IMR-90 (cell line): ENCODE data around the gene CNGB1. TPM values are rescaled to one million over a fixed set of nuclear protein-coding genes. Genes with fewer than 3 reads are reported as not detected.
"Not testable (repeated sequence)": the region's sequence is repeated elsewhere in the genome, so short reads cannot be mapped to it uniquely, and the experiment has no call there.

ENCODE experiments used
- ATAC-seq: fragments of 200-7000 bp; cut with Tn5 transposase; 2 replicates; pipeline ENCODE4 v1.9.1; 2020; ENCODE audit warnings: low read depth, mild to moderate bottlenecking, moderate library complexity
- BruUV-seq: library from RNA; stranded (reverse); fragments of 400-500 nt; replicated peaks from 2 replicates; lab custom pipeline; 2021; lab: Mats Ljungman, UMichigan
- CTCF ChIA-PET: fragments of 300-600 bp; formaldehyde crosslinking; extraction: SDS; loops from one replicate; lab custom pipeline; 2021; ENCODE audit warnings: antibody characterized with exemption; lab: Yijun Ruan, JAX
- POLR2A ChIA-PET: fragments of 300-600 bp; sonication (Branson Sonifier 250); formaldehyde crosslinking; loops from one replicate; lab custom pipeline; 2022; ENCODE audit warnings: antibody characterized with exemption; ENCODE audit not compliant: unreplicated experiment; lab: Charles Lee
- DNase-seq: peaks from one replicate; pipeline ENCODE4 v3.0.0; 2013
- H2AFZ ChIP-seq: replicated peaks from 2 replicates; pipeline ENCODE3; 2013; ENCODE audit warnings: low read length, mild to moderate bottlenecking; ENCODE audit not compliant: poor library complexity
- H2AK5ac ChIP-seq: 2 replicates; pipeline ENCODE4 v1.6.1; 2013; ENCODE audit warnings: low read depth, low read length, inconsistent platforms
- H2AK9ac ChIP-seq: replicated peaks from 2 replicates; pipeline ENCODE3; 2013; ENCODE audit warnings: mild to moderate bottlenecking, low read depth, low read length, moderate library complexity; ENCODE audit not compliant: poor library complexity
- H2BK120ac ChIP-seq: 2 replicates; pipeline ENCODE4 v1.6.1; 2013; ENCODE audit warnings: low read depth, low read length, inconsistent platforms
- H2BK15ac ChIP-seq: 3 replicates; pipeline ENCODE4 v1.6.1; 2013; ENCODE audit warnings: low read depth, low read length, inconsistent platforms
- H2BK20ac ChIP-seq: 2 replicates; pipeline ENCODE4 v1.6.1; 2013; ENCODE audit warnings: low read depth, mild to moderate bottlenecking, inconsistent platforms, low read length, moderate library complexity
- H2BK5ac ChIP-seq: 2 replicates; pipeline ENCODE4 v1.6.1; 2013; ENCODE audit warnings: mild to moderate bottlenecking, low read depth, low read length, inconsistent platforms; ENCODE audit not compliant: poor library complexity, severe bottlenecking
- H3K14ac ChIP-seq: replicated peaks from 2 replicates; pipeline ENCODE4 v1.6.1; 2013; ENCODE audit warnings: low read depth, low read length, inconsistent platforms
- H3K18ac ChIP-seq: 2 replicates; pipeline ENCODE4 v1.6.1; 2013; ENCODE audit warnings: low read depth, low read length, control low read depth
- H3K23ac ChIP-seq: 2 replicates; pipeline ENCODE4 v1.6.1; 2013; ENCODE audit warnings: low read depth, low read length, inconsistent platforms
- H3K27ac ChIP-seq: 2 replicates; pipeline ENCODE4 v1.5.1; 2013; ENCODE audit warnings: mild to moderate bottlenecking, control low read depth, low read length; ENCODE audit not compliant: insufficient read depth
- H3K27me3 ChIP-seq: 2 replicates; pipeline ENCODE4 v1.6.1; 2013; ENCODE audit warnings: low read length; ENCODE audit not compliant: control insufficient read depth, insufficient read depth
- H3K36me3 ChIP-seq: 2 replicates; pipeline ENCODE4 v1.6.1; 2013; ENCODE audit warnings: low read length, mixed read lengths; ENCODE audit not compliant: control insufficient read depth, insufficient read depth
- H3K4ac ChIP-seq: 2 replicates; pipeline ENCODE4 v1.6.1; 2013; ENCODE audit warnings: low read depth, low read length, inconsistent platforms
- H3K4me1 ChIP-seq: 2 replicates; pipeline ENCODE4 v1.6.1; 2013; ENCODE audit warnings: low read length, mixed read lengths; ENCODE audit not compliant: control insufficient read depth, insufficient read depth
- H3K4me2 ChIP-seq: 2 replicates; pipeline ENCODE4 v1.6.1; 2013; ENCODE audit warnings: low read depth, mild to moderate bottlenecking, control low read depth, low read length, moderate library complexity
- H3K4me3 ChIP-seq: 2 replicates; pipeline ENCODE4 v1.5.1; 2013; ENCODE audit warnings: low read depth, mild to moderate bottlenecking, control low read depth, low read length, moderate library complexity; ENCODE audit not compliant: insufficient read depth
- H3K56ac ChIP-seq: 2 replicates; pipeline ENCODE4 v1.6.1; 2013; ENCODE audit warnings: low read length, inconsistent platforms; ENCODE audit not compliant: insufficient read depth; ENCODE audit errors: extremely low read depth
- H3K79me1 ChIP-seq, 2 experiments: 2 replicates each; pipeline ENCODE4 v1.6.1; 2013; ENCODE audit warnings: low read length in 2 of 2, inconsistent platforms in 1 of 2, low read depth in 1 of 2
- H3K9ac ChIP-seq: 2 replicates; pipeline ENCODE4 v1.6.1; 2013; ENCODE audit warnings: low read depth, low read length, control low read depth
- H3K9me1 ChIP-seq: 2 replicates; pipeline ENCODE4 v1.6.1; 2013; ENCODE audit warnings: low read length, inconsistent platforms; ENCODE audit not compliant: insufficient read depth
- H3K9me3 ChIP-seq: 2 replicates; pipeline ENCODE4 v1.6.1; 2013; ENCODE audit warnings: low read length; ENCODE audit not compliant: control insufficient read depth, insufficient read depth
- H4K20me1 ChIP-seq: 2 replicates; pipeline ENCODE4 v1.6.1; 2013; ENCODE audit warnings: low read length, inconsistent platforms; ENCODE audit not compliant: insufficient read depth
- H4K5ac ChIP-seq: 2 replicates; pipeline ENCODE4 v1.6.1; 2013; ENCODE audit warnings: mild to moderate bottlenecking, low read depth, low read length, control low read depth
- H4K8ac ChIP-seq, 2 experiments: 2 replicates each; pipeline ENCODE4 v1.6.1; 2013; ENCODE audit warnings: low read depth in 2 of 2, low read length in 2 of 2, control low read depth in 1 of 2, inconsistent platforms in 1 of 2
- H4K91ac ChIP-seq: 2 replicates; pipeline ENCODE4 v1.6.1; 2013; ENCODE audit warnings: low read depth, low read length, inconsistent platforms; ENCODE audit not compliant: insufficient read depth
- WGBS, 2 experiments: methylation state at CpG; one replicate each; pipeline versions ENCODE4 v1.1.5 to v1.1.7; 2013; ENCODE audit warnings: missing lambda C conversion rate in 2 of 2; ENCODE audit not compliant: insufficient read length in 1 of 2; ENCODE audit errors: extremely low coverage in 2 of 2; 5-methylcytosine and 5-hydroxymethylcytosine counted together
- dilution Hi-C: fragments of 300-500 bp; cut with HindIII; formaldehyde crosslinking; loops from one replicate; pipeline ENCODE4 v1.14.3; 2018; ENCODE audit warnings: low sequenced_read_pairs; ENCODE audit not compliant: unreplicated experiment
- in situ Hi-C: fragments of 300-500 bp; cut with MboI; formaldehyde crosslinking; loops from 3 replicates; pipeline ENCODE4 v1.14.3; 2019; ENCODE audit warnings: low sequenced_read_pairs, inconsistent platforms, mixed read lengths
- intact Hi-C: fragments of 100-400 bp; cut with micrococcal nuclease; formaldehyde crosslinking; loops from 2 replicates; pipeline ENCODE4 v1.10.0; 2022
- polyA plus RNA-seq, 3 experiments: library from polyadenylated mRNA; depleted of rRNA; stranded (reverse); fragments of >200 nt; gene quantifications; 2 replicates each; pipeline ENCODE4 v1.2.3, GENCODE V29; 2012; ENCODE audit warnings: low replicate concordance in 1 of 3
- total RNA-seq: library from RNA; depleted of rRNA; stranded (reverse); fragments of >200 nt; gene quantifications from 2 replicates; pipeline ENCODE4 v1.2.3, GENCODE V29; 2012

Gene CNGB1
- total and polyA plus RNA-seq, 2 of the 4 experiments (the other 2 are of a cell fraction): not detected

- H2AK9ac ChIP-seq, H3K4me1 ChIP-seq, dilution Hi-C loops, H3K4me3 ChIP-seq, H3K27ac ChIP-seq, intact Hi-C loops, H3K23ac ChIP-seq, DNase-seq, H3K56ac ChIP-seq, BruUV-seq, H3K18ac ChIP-seq, H3K9me3 ChIP-seq, H2AFZ ChIP-seq, H3K79me1 ChIP-seq, ATAC-seq, H3K14ac ChIP-seq, H2BK5ac ChIP-seq, H2AK5ac ChIP-seq, H4K5ac ChIP-seq, CTCF ChIA-PET, H3K4me2 ChIP-seq, H3K9ac ChIP-seq, H3K4ac ChIP-seq, H4K20me1 ChIP-seq, H4K91ac ChIP-seq, POLR2A ChIA-PET, H3K27me3 ChIP-seq, H3K36me3 ChIP-seq: not testable (repeated sequence)
- Histone ChIP-seq H2BK120ac (peak overlapping the region; percentile 92; the same call in 1 of the 2 replicates), H4K8ac (peak overlapping the region in 1 of 2 experiments; percentile 72; a peak in 1 of 4 replicates), H2BK20ac (peak overlapping the region; percentile 67), H2BK15ac (peak overlapping the region; percentile 79; the same call in 2 of the 3 replicates), H3K9me1 (peaks cover 13% of the 10 kb centered on the region)
- WGBS, 2 experiments: no CpG with 5 or more reads among the region's 3 CpGs
- in situ Hi-C loops: loop anchor here (5.0 kb wide), 1 partner anchor 107 kb away; the partner anchor contains the start of genes USB1 and ZNF319
Measured at GRCh38 chr16:57895081-57895547, 75.8 kb downstream of the CNGB1 start.
